Endodermal cell (in vitro differentiated cells): ENCODE data around the gene ZFAND3. TPM values are rescaled to one million over a fixed set of nuclear protein-coding genes. Genes with fewer than 3 reads are reported as not detected.

Experiments used
- DNase-seq: peaks from one replicate; pipeline ENCODE4 v3.0.0-alpha.2; 2017
- H3K27ac ChIP-seq: 2 replicates; pipeline ENCODE4 v1.5.1; 2013; ENCODE audit warnings: mild to moderate bottlenecking, low read depth, low read length, moderate library complexity
- H3K27me3 ChIP-seq: 2 replicates; pipeline ENCODE4 v1.6.1; 2013; ENCODE audit warnings: mild to moderate bottlenecking, low read length, moderate library complexity; ENCODE audit not compliant: insufficient read depth, control insufficient read depth, poor library complexity, severe bottlenecking
- H3K36me3 ChIP-seq: 2 replicates; pipeline ENCODE4 v1.7.0; 2013; ENCODE audit warnings: mild to moderate bottlenecking, low read length, moderate library complexity; ENCODE audit not compliant: control insufficient read depth, insufficient read depth
- H3K4me1 ChIP-seq: one replicate; pipeline ENCODE4 v1.7.0; 2013; ENCODE audit warnings: low read length; ENCODE audit not compliant: control insufficient read depth, insufficient read depth
- H3K4me3 ChIP-seq: 2 replicates; pipeline ENCODE4 v1.5.1; 2013; ENCODE audit warnings: mild to moderate bottlenecking, low read length, moderate library complexity
- H3K9ac ChIP-seq: 2 replicates; pipeline ENCODE4 v1.6.1; 2013; ENCODE audit warnings: mild to moderate bottlenecking, low read length, moderate library complexity; ENCODE audit not compliant: poor library complexity, severe bottlenecking; ENCODE audit errors: extremely low read depth
- H3K9me3 ChIP-seq: 2 replicates; pipeline ENCODE4 v1.6.1; 2013; ENCODE audit warnings: mild to moderate bottlenecking, low read length, moderate library complexity; ENCODE audit not compliant: control insufficient read depth
- H3K27ac Mint-ChIP-seq: 2 replicates; pipeline ENCODE4 v1.8.0; 2020; ENCODE audit warnings: mixed read lengths
- H3K27me3 Mint-ChIP-seq: 2 replicates; pipeline ENCODE4 v1.8.0; 2021; ENCODE audit warnings: mild to moderate bottlenecking, mixed read lengths; ENCODE audit not compliant: insufficient read depth
- H3K36me3 Mint-ChIP-seq: 2 replicates; pipeline ENCODE4 v1.8.0; 2020; ENCODE audit warnings: low read depth, mixed read lengths
- H3K4me1 Mint-ChIP-seq: 2 replicates; pipeline ENCODE4 v1.8.0; 2020; ENCODE audit warnings: mixed read lengths
- H3K4me3 Mint-ChIP-seq: 2 replicates; pipeline ENCODE4 v1.8.0; 2020; ENCODE audit warnings: mild to moderate bottlenecking, moderate library complexity, mixed read lengths
- H3K9me3 Mint-ChIP-seq: 2 replicates; pipeline ENCODE4 v1.8.0; 2020; ENCODE audit warnings: mild to moderate bottlenecking, mixed read lengths
- CTCF ChIP-seq: fragments of 200-600 bp; sonication (generic); conservative IDR thresholded peaks from 2 replicates; pipeline ENCODE4 v1.5.0; 2021; ENCODE audit warnings: antibody characterized with exemption, mild to moderate bottlenecking
- WGBS, 2 experiments: methylation state at CpG; one replicate each; pipeline versions ENCODE4 v1.1.5 to v1.1.7; 2013; ENCODE audit warnings: missing lambda C conversion rate in 2 of 2, mixed read lengths in 1 of 2; ENCODE audit not compliant: insufficient coverage in 1 of 2, insufficient read length in 1 of 2; 5-methylcytosine and 5-hydroxymethylcytosine counted together
- total RNA-seq, 2 donors: library from RNA; stranded (reverse); fragmentation: NEBNext Ultra II Directional in 1 of 2; extraction: Animal tissue kit (Norgen Biotek cat#: 25700) in 1 of 2; gene quantifications; 2 replicates in 1 of 2; 3 replicates in 1 of 2; pipeline ENCODE4 v1.2.1, GENCODE V29; 2021

ZFAND3 gene
- total RNA-seq, 2 donors from 2014 or later = 67.1 to 86.2 TPM

GRCh38 chr6:38161331-38161730 is 341.8 kb downstream of the ZFAND3 start:
- H3K36me3 Mint-ChIP-seq = peaks cover 22% of the 10 kb centered on the region
- H3K9me3 Mint-ChIP-seq = no peaks in the 10 kb centered on the region
- no peaks in the 10 kb centered on the region for H3K27me3 ChIP-seq
- H3K4me3 ChIP-seq = no peak overlapping the region
- H3K4me3 Mint-ChIP-seq = no peak overlapping the region
- no peak overlapping the region for H3K27ac ChIP-seq
- TF ChIP-seq CTCF = no peak
- no peak overlapping the region for H3K27ac Mint-ChIP-seq
- no peaks in the 10 kb centered on the region for H3K36me3 ChIP-seq
- no peak for DNase-seq
- 95 to 97% methylated on average over 14 to 15 of the region's 15 CpGs for WGBS, 2 experiments
- no peaks in the 10 kb centered on the region for H3K9me3 ChIP-seq
- H3K9ac ChIP-seq = no peak overlapping the region
- no peaks in the 10 kb centered on the region for H3K4me1 ChIP-seq
- peaks cover 10% of the 10 kb centered on the region for H3K4me1 Mint-ChIP-seq
- no peaks in the 10 kb centered on the region for H3K27me3 Mint-ChIP-seq

- no peaks in the 10 kb centered on the region for H3K4me1 ChIP-seq
- H3K27ac ChIP-seq = no peak overlapping the region
- H3K4me1 Mint-ChIP-seq = peaks cover 13% of the 10 kb centered on the region
- TF ChIP-seq CTCF = no peak
- H3K4me3 ChIP-seq = no peak overlapping the region
- no peak overlapping the region for H3K9ac ChIP-seq
- 96 to 98% methylated on average over 11 to 15 of the region's 15 CpGs for WGBS, 2 experiments
- no peaks in the 10 kb centered on the region for H3K27me3 ChIP-seq
- H3K9me3 Mint-ChIP-seq = no peaks in the 10 kb centered on the region
- DNase-seq = peak; percentile 52
- no peaks in the 10 kb centered on the region for H3K9me3 ChIP-seq
- H3K4me3 Mint-ChIP-seq = no peak overlapping the region
- H3K36me3 ChIP-seq = no peaks in the 10 kb centered on the region
- no peaks in the 10 kb centered on the region for H3K27me3 Mint-ChIP-seq
- H3K27ac Mint-ChIP-seq = no peak overlapping the region
- H3K36me3 Mint-ChIP-seq = peaks cover 22% of the 10 kb centered on the region
These were observed 342.4 kb downstream of the ZFAND3 start for GRCh38 chr6:38161754-38162492.

DNA sequence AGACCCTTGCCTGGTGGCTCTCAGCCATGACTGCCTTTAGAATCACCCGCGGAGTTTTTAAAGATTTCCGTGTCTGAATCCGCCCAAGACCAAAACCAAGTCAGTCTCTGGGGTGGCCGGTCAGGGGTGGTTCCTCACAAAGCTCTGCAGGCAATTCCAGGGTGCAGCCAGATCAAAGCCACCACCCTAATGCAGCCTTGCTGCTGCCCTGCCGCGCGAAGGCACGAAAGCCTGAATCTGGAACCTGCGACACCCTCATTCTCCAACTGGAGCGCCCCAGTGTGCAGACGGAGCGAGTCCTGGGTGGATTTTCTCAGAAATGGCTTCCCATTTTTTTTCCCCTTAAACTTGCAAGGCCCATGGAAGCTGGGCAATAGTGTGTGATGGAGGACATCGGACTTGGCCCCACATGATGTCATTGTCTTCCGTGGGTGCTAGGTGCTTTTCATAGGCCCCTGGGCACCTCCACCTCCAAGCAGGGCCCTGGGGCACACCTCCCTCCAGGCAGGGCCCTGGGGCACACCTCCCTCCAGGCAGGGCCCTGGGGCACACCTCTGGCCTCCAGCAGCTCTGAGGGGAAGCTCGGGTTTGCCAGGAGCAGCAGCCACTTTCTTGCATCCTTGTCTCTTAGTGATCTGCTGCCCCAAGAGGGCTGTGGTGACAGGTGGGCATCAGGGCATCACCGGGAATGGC is 343.1 kb downstream of the ZFAND3 start:
- no peaks in the 10 kb centered on the region for H3K4me1 ChIP-seq
- H3K9me3 ChIP-seq = no peaks in the 10 kb centered on the region
- Mint-ChIP-seq H3K9me3 (no peaks in the 10 kb centered on the region), H3K4me3 (no peak overlapping the region), H3K27ac (no peak overlapping the region), H3K36me3 (peaks cover 22% of the 10 kb centered on the region), H3K27me3 (no peaks in the 10 kb centered on the region), H3K4me1 (peaks cover 13% of the 10 kb centered on the region)
- H3K9ac ChIP-seq = no peak overlapping the region
- TF ChIP-seq CTCF = no peak
- 95 to 96% methylated on average over 13 to 17 of the region's 17 CpGs for WGBS, 2 experiments
- no peaks in the 10 kb centered on the region for H3K27me3 ChIP-seq
- H3K4me3 ChIP-seq = no peak overlapping the region
- no peaks in the 10 kb centered on the region for H3K36me3 ChIP-seq
- no peak for DNase-seq
- no peak overlapping the region for H3K27ac ChIP-seq
